SU-DHL-6 (cell line): ENCODE results near the gene ZFYVE16.

ENCODE experiments used
- EZH2phosphoT487 ChIP-seq: fragments of 200-600 bp; sonication (generic), shearing (Covaris generic); conservative IDR thresholded peaks from 2 replicates; pipeline ENCODE4 v1.6.1; 2018; ENCODE audit warnings: mild to moderate bottlenecking, antibody characterized with exemption, low read length, moderate library complexity, mixed read lengths
- TF ChIP-seq, protein P1 (sequence below): fragments of 200-600 bp; sonication (generic); IDR thresholded peaks from one replicate; pipeline ENCODE4 v1.5.1; 2017; ENCODE audit warnings: antibody characterized with exemption, mild to moderate bottlenecking, low read length, moderate library complexity; ENCODE audit not compliant: insufficient read depth, poor library complexity, severe bottlenecking

DNA sequence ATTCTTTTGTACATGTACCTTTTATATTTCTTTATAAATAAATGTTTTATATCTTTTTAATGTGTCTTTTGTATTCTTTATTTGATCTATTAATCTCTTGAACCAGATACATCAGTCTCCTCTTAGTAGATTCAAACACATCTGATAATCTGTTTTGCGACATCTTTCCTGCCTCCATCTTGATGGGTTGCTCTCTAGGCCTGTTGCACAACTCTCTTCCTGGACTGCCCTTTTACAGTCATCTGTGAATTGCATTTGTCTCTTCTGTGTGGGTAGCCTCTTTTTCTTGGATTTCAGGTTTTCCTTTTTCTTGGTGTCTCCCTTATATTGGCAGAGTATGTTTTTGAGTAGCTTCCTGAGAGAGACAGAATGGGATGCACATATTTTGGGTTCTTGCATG, 6.2 kb downstream of the ZFYVE16 start:
- TF ChIP-seq, protein P1, sequence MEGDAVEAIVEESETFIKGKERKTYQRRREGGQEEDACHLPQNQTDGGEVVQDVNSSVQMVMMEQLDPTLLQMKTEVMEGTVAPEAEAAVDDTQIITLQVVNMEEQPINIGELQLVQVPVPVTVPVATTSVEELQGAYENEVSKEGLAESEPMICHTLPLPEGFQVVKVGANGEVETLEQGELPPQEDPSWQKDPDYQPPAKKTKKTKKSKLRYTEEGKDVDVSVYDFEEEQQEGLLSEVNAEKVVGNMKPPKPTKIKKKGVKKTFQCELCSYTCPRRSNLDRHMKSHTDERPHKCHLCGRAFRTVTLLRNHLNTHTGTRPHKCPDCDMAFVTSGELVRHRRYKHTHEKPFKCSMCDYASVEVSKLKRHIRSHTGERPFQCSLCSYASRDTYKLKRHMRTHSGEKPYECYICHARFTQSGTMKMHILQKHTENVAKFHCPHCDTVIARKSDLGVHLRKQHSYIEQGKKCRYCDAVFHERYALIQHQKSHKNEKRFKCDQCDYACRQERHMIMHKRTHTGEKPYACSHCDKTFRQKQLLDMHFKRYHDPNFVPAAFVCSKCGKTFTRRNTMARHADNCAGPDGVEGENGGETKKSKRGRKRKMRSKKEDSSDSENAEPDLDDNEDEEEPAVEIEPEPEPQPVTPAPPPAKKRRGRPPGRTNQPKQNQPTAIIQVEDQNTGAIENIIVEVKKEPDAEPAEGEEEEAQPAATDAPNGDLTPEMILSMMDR = no peak
- no peak for TF ChIP-seq EZH2phosphoT487
